ENCODE measurements around the gene KIF5B.
"Not testable (repeated sequence)": the region's sequence is repeated elsewhere in the genome, so short reads cannot be mapped to it uniquely, and the experiment has no call there.

Gene KIF5B

GRCh38 chr10:32051926-32052325 lies 4.3 kb downstream of the KIF5B start:
- Histone ChIP-seq H3K4me3 (ENCODE audit: low read length) (no peak overlapping the region), H3K36me3 (ENCODE audit: insufficient read depth, low read length) (peaks cover 25% of the 10 kb centered on the region), H3K4me1 (ENCODE audit: insufficient read depth, low read length) (peaks cover 17% of the 10 kb centered on the region)

GRCh38 chr10:32050177-32050576 lies 6.0 kb downstream of the KIF5B start:
- peaks cover 42% of the 10 kb centered on the region for H3K36me3 ChIP-seq (ENCODE audit: insufficient read depth, low read length)

More at GRCh38 chr10:32051926-32052325, 4.3 kb downstream of the KIF5B start:
- no peak overlapping the region for H2AFZ ChIP-seq (ENCODE audit: low read depth, low read length)
- no peaks in the 10 kb centered on the region for H3K27me3 ChIP-seq (ENCODE audit: insufficient read depth, low read length)
- H3K9me3 ChIP-seq (ENCODE audit: low read length), result no peaks in the 10 kb centered on the region

GRCh38 chr10:32049113-32049512 lies 7.1 kb downstream of the KIF5B start:
- Histone ChIP-seq H2AFZ (ENCODE audit: low read depth, low read length) (no peak overlapping the region), H3K36me3 (ENCODE audit: insufficient read depth, low read length) (peaks cover 52% of the 10 kb centered on the region), H3K4me1 (ENCODE audit: insufficient read depth, low read length) (peaks cover 8% of the 10 kb centered on the region), H3K4me3 (ENCODE audit: low read length) (no peak overlapping the region), H3K27me3 (ENCODE audit: insufficient read depth, low read length) (no peaks in the 10 kb centered on the region), H3K9me3 (ENCODE audit: low read length) (no peaks in the 10 kb centered on the region)

More at GRCh38 chr10:32050177-32050576, 6.0 kb downstream of the KIF5B start:
- Histone ChIP-seq H3K4me1 (ENCODE audit: insufficient read depth, low read length) (peaks cover 11% of the 10 kb centered on the region), H3K4me3 (ENCODE audit: low read length) (no peak overlapping the region), H3K9me3 (ENCODE audit: low read length) (no peaks in the 10 kb centered on the region), H3K27me3 (ENCODE audit: insufficient read depth, low read length) (no peaks in the 10 kb centered on the region), H2AFZ (ENCODE audit: low read depth, low read length) (no peak overlapping the region)

GRCh38 chr10:32048282-32048681 lies 7.9 kb downstream of the KIF5B start:
- Histone ChIP-seq H3K36me3 (ENCODE audit: insufficient read depth, low read length) (peaks cover 60% of the 10 kb centered on the region), H3K9me3 (ENCODE audit: low read length) (no peaks in the 10 kb centered on the region), H2AFZ (ENCODE audit: low read depth, low read length) (no peak overlapping the region), H3K27me3 (ENCODE audit: insufficient read depth, low read length) (no peaks in the 10 kb centered on the region), H3K4me1 (ENCODE audit: insufficient read depth, low read length) (peaks cover 3% of the 10 kb centered on the region), H3K4me3 (ENCODE audit: low read length) (no peak overlapping the region)

GRCh38 chr10:32047881-32048280 lies 8.3 kb downstream of the KIF5B start:
- H3K9me3 ChIP-seq (ENCODE audit: low read length), result no peaks in the 10 kb centered on the region
- no peaks in the 10 kb centered on the region for H3K27me3 ChIP-seq (ENCODE audit: insufficient read depth, low read length)
- no peak overlapping the region for H3K4me3 ChIP-seq (ENCODE audit: low read length)
- peaks cover 62% of the 10 kb centered on the region for H3K36me3 ChIP-seq (ENCODE audit: insufficient read depth, low read length)
- H2AFZ ChIP-seq (ENCODE audit: low read depth, low read length), result no peak overlapping the region
- H3K4me1 ChIP-seq (ENCODE audit: insufficient read depth, low read length), result peaks cover 3% of the 10 kb centered on the region

- Histone ChIP-seq H3K9me3 (ENCODE audit: low read length) (no peaks in the 10 kb centered on the region), H3K36me3 (ENCODE audit: insufficient read depth, low read length) (peaks cover 71% of the 10 kb centered on the region), H2AFZ (ENCODE audit: low read depth, low read length) (no peak overlapping the region), H3K4me1 (ENCODE audit: insufficient read depth, low read length) (peaks cover 3% of the 10 kb centered on the region), H3K4me3 (ENCODE audit: low read length) (no peak overlapping the region), H3K27me3 (ENCODE audit: insufficient read depth, low read length) (no peaks in the 10 kb centered on the region)
Measured at GRCh38 chr10:32046151-32046550, 10.1 kb downstream of the KIF5B start.

GRCh38 chr10:32042730-32043129 lies 13.5 kb downstream of the KIF5B start:
- not testable (repeated sequence) for H3K4me1 ChIP-seq (ENCODE audit: insufficient read depth, low read length); H3K4me3 ChIP-seq (ENCODE audit: low read length); H2AFZ ChIP-seq (ENCODE audit: low read depth, low read length); H3K27me3 ChIP-seq (ENCODE audit: insufficient read depth, low read length); H3K9me3 ChIP-seq (ENCODE audit: low read length)
- H3K36me3 ChIP-seq (ENCODE audit: insufficient read depth, low read length), result peaks cover 80% of the 10 kb centered on the region

- no peaks in the 10 kb centered on the region for H3K4me1 ChIP-seq (ENCODE audit: insufficient read depth, low read length)
- H3K36me3 ChIP-seq (ENCODE audit: insufficient read depth, low read length), result peaks cover 79% of the 10 kb centered on the region
- H3K27me3 ChIP-seq (ENCODE audit: insufficient read depth, low read length), result no peaks in the 10 kb centered on the region
- H2AFZ ChIP-seq (ENCODE audit: low read depth, low read length), result no peak overlapping the region
- H3K4me3 ChIP-seq (ENCODE audit: low read length), result no peak overlapping the region
- H3K9me3 ChIP-seq (ENCODE audit: low read length), result no peaks in the 10 kb centered on the region
Measured at GRCh38 chr10:32041290-32042028, 14.8 kb downstream of the KIF5B start.

- no peaks in the 10 kb centered on the region for H3K27me3 ChIP-seq (ENCODE audit: insufficient read depth, low read length)
- peaks cover 79% of the 10 kb centered on the region for H3K36me3 ChIP-seq (ENCODE audit: insufficient read depth, low read length)
- no peak overlapping the region for H3K4me3 ChIP-seq (ENCODE audit: low read length)
- H2AFZ ChIP-seq (ENCODE audit: low read depth, low read length), result no peak overlapping the region
- H3K4me1 ChIP-seq (ENCODE audit: insufficient read depth, low read length), result no peaks in the 10 kb centered on the region
- no peaks in the 10 kb centered on the region for H3K9me3 ChIP-seq (ENCODE audit: low read length)
Measured at GRCh38 chr10:32039734-32040133, 16.5 kb downstream of the KIF5B start.

- H2AFZ ChIP-seq (ENCODE audit: low read depth, low read length), result no peak overlapping the region
- no peaks in the 10 kb centered on the region for H3K27me3 ChIP-seq (ENCODE audit: insufficient read depth, low read length)
- no peaks in the 10 kb centered on the region for H3K4me1 ChIP-seq (ENCODE audit: insufficient read depth, low read length)
- no peaks in the 10 kb centered on the region for H3K9me3 ChIP-seq (ENCODE audit: low read length)
- H3K36me3 ChIP-seq (ENCODE audit: insufficient read depth, low read length), result peaks cover 80% of the 10 kb centered on the region
- H3K4me3 ChIP-seq (ENCODE audit: low read length), result no peak overlapping the region
Measured at GRCh38 chr10:32038777-32039176, 17.4 kb downstream of the KIF5B start.

- Histone ChIP-seq H3K36me3 (ENCODE audit: insufficient read depth, low read length) (peaks cover 86% of the 10 kb centered on the region), H3K4me1 (ENCODE audit: insufficient read depth, low read length) (no peaks in the 10 kb centered on the region), H2AFZ (ENCODE audit: low read depth, low read length) (no peak overlapping the region), H3K4me3 (ENCODE audit: low read length) (no peak overlapping the region), H3K9me3 (ENCODE audit: low read length) (no peaks in the 10 kb centered on the region), H3K27me3 (ENCODE audit: insufficient read depth, low read length) (no peaks in the 10 kb centered on the region)
Measured at GRCh38 chr10:32036922-32037321, 19.3 kb downstream of the KIF5B start.

GRCh38 chr10:32035038-32035437 lies 21.2 kb downstream of the KIF5B start:
- H3K36me3 ChIP-seq (ENCODE audit: insufficient read depth, low read length), result peaks cover 94% of the 10 kb centered on the region

GRCh38 chr10:32033171-32033570 lies 23.1 kb downstream of the KIF5B start:
- Histone ChIP-seq H3K27me3 (ENCODE audit: insufficient read depth, low read length) (no peaks in the 10 kb centered on the region), H3K36me3 (ENCODE audit: insufficient read depth, low read length) (peaks cover 95% of the 10 kb centered on the region), H2AFZ (ENCODE audit: low read depth, low read length) (no peak overlapping the region), H3K4me3 (ENCODE audit: low read length) (no peak overlapping the region), H3K9me3 (ENCODE audit: low read length) (no peaks in the 10 kb centered on the region), H3K4me1 (ENCODE audit: insufficient read depth, low read length) (no peaks in the 10 kb centered on the region)

More at GRCh38 chr10:32035038-32035437, 21.2 kb downstream of the KIF5B start:
- no peaks in the 10 kb centered on the region for H3K9me3 ChIP-seq (ENCODE audit: low read length)
- no peaks in the 10 kb centered on the region for H3K27me3 ChIP-seq (ENCODE audit: insufficient read depth, low read length)
- no peaks in the 10 kb centered on the region for H3K4me1 ChIP-seq (ENCODE audit: insufficient read depth, low read length)
- no peak overlapping the region for H2AFZ ChIP-seq (ENCODE audit: low read depth, low read length)
- H3K4me3 ChIP-seq (ENCODE audit: low read length), result no peak overlapping the region

GRCh38 chr10:32031920-32032319 lies 24.3 kb downstream of the KIF5B start:
- Histone ChIP-seq H3K36me3 (ENCODE audit: insufficient read depth, low read length) (peaks cover 96% of the 10 kb centered on the region), H3K9me3 (ENCODE audit: low read length) (no peaks in the 10 kb centered on the region)

More at GRCh38 chr10:32031920-32032319, 24.3 kb downstream of the KIF5B start:
- H3K4me3 ChIP-seq (ENCODE audit: low read length), result no peak overlapping the region
- H3K4me1 ChIP-seq (ENCODE audit: insufficient read depth, low read length), result no peaks in the 10 kb centered on the region
- H2AFZ ChIP-seq (ENCODE audit: low read depth, low read length), result no peak overlapping the region
- H3K27me3 ChIP-seq (ENCODE audit: insufficient read depth, low read length), result no peaks in the 10 kb centered on the region
